HG03135 (cell line): Measurements from ENCODE around the gene ATXN2.
A peak's percentile ranks its signal among the peaks of the same experiment; 100 is the strongest.
"Not testable (repeated sequence)": the region's sequence is repeated elsewhere in the genome, so short reads cannot be mapped to it uniquely, and the experiment has no call there.

ENCODE experiments used
- ATAC-seq: cut with Tn5 transposase; IDR thresholded peaks from one replicate; pipeline ENCODE4 v1.9.1; 2021; ENCODE audit warnings: mild to moderate bottlenecking, moderate library complexity; ENCODE audit not compliant: unreplicated experiment

The ATXN2 gene, protein sequence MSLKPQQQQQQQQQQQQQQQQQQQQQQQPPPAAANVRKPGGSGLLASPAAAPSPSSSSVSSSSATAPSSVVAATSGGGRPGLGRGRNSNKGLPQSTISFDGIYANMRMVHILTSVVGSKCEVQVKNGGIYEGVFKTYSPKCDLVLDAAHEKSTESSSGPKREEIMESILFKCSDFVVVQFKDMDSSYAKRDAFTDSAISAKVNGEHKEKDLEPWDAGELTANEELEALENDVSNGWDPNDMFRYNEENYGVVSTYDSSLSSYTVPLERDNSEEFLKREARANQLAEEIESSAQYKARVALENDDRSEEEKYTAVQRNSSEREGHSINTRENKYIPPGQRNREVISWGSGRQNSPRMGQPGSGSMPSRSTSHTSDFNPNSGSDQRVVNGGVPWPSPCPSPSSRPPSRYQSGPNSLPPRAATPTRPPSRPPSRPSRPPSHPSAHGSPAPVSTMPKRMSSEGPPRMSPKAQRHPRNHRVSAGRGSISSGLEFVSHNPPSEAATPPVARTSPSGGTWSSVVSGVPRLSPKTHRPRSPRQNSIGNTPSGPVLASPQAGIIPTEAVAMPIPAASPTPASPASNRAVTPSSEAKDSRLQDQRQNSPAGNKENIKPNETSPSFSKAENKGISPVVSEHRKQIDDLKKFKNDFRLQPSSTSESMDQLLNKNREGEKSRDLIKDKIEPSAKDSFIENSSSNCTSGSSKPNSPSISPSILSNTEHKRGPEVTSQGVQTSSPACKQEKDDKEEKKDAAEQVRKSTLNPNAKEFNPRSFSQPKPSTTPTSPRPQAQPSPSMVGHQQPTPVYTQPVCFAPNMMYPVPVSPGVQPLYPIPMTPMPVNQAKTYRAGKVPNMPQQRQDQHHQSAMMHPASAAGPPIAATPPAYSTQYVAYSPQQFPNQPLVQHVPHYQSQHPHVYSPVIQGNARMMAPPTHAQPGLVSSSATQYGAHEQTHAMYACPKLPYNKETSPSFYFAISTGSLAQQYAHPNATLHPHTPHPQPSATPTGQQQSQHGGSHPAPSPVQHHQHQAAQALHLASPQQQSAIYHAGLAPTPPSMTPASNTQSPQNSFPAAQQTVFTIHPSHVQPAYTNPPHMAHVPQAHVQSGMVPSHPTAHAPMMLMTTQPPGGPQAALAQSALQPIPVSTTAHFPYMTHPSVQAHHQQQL

DNA sequence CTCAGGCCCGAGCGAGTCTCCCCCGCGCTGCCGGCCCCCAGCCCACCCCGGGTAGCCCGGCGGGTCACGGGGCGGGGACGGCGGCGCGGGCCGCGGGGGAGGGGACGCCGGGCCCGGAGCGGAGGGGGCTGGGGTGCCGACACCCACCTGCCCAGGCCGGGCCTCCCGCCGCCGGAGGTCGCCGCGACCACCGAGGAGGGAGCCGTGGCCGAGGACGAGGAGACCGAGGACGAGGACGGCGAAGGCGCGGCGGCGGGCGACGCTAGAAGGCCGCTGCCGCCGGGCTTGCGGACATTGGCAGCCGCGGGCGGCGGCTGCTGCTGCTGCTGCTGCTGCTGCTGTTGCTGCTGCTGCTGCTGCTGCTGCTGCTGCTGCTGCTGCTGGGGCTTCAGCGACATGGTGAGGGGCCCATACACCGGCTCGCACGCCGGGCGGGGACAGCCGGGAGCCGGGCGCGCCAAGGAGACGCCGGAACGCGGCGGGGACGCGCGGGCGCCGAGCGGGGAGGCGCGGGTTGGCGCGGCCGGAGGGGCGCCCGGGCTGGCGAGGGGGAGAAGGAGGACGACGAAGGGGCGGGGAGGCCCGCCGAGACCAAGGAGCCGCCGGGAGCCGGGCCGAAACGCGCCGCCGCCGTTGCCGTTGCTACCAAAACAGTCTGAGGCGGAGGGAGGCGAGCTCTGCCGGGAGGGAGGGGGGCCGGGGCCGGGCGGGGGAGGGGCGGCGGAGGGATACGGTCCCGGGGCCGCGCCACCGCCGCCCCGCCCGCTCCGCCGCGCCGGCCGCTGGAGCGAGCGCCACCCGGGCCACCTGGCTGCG, at the start of gene ATXN2:
TSS of gene ATXN2 (minus strand) at position 679 of the 816 bp plus-strand sequence. CDS start at position 398, 281 bp downstream.
- ATAC-seq, result peak; percentile 44

DNA sequence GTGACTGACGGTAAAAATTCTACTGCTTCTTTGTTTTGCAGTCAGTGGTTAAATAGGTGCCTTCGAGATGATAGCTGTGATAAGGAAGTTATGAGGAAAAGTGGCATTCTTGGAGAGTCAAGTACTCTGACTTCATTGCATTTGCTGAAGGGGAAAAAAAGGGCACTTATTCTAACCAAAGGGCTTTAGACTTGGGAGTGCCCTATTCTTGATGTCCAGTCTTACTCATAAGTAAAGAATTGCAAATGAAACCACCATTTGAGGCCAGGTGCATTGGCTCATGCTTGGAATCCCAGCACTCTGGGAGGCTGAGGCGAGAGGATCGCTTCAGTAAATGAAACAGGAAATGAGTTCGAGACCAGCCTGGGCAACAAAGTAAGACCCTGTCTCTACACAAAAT, 46.3 kb upstream of the ATXN2 start:
- ATAC-seq, result no peak

DNA sequence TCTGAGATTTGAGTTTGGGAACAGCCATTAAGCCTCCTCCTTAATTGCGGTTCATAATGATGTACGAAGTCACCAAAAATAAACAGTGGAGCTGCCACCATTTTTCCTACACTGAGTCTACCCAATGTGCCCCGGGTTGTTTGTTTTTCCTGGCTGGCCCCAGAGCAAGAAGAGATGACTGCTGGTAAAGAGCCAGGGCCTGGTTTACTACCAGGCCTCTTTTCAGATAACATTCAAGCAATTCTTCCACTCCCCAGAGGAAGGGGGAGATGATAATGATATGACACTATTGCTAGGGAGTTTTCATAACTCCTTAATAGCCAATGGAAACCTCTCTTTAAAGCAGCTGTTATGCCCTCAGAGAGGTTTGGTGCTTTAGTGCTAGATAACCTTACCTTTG, 44.3 kb upstream of the ATXN2 start:
- ATAC-seq, result no peak

DNA sequence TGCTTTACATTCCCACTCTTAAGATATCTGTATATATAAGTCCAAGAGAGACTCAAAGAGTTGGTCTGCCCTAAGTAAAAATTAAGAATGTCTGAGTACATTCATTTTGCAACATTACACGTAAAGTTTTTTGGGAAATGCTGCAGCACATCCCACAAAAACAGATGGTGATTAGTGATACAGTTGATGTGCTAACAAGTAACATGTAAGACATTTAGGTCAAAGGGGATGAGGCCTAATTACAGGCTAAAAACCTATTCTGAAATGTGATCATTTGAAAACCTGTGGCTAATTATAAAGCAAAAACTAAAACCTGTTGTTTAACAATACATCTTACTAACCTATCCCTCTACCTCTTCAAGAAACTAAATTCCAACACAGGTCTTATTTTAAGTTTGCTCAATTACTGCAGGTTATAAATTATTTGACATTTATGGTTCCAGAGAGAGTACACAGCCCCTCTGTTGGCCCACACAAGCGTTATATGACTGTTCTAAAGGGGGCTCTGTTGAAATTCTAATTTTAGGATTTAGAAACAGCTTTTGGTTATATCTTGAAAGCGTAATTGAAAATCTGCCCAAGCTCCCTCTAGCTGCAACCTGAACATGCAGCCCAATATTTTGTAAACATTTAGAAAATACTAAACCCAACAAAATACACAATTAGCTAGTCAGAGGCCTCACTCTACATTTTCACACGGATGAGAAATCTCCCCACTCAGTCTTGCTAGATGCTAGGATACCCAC, 43.7 kb upstream of the ATXN2 start:
- ATAC-seq, result no peak

DNA sequence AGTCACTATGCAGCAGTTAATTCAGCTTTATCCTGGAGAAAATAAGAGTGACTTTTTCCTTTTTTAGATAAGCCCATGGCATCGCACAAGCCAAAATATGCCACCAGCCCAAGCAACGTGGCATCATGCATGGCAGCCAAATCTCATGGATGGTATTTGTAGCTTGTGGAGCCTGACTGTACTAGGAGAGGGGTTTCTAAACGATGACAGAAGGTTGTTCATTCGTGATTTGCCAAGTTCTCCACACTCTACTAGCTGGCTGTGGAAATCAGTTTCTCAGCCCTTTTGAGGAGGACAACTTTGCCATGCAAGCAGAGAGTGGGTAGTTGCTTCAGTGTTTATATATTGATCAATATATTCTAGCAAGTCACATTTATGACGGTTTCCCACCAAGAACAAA, 41.4 kb upstream of the ATXN2 start:
- no peak for ATAC-seq

DNA sequence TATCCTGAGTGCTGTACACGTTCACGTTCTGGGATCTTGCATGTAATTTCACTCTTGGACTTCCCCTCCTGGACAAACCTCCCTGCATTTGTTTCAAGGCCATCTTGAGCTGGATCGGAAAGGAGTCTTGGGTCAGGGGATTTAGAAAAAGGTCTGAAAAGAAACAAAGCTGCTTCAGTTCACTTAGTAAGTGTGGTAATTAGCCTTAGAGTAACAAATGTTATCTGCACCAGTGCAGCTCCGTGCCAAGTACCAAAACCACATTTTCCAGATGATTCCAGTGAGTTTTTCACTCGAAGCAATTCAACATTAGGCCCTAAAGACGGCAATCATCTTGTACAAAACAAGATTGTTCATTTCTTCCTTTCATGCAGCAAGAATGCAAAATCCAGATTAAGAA, 39.4 kb upstream of the ATXN2 start:
- ATAC-seq, result no peak

DNA sequence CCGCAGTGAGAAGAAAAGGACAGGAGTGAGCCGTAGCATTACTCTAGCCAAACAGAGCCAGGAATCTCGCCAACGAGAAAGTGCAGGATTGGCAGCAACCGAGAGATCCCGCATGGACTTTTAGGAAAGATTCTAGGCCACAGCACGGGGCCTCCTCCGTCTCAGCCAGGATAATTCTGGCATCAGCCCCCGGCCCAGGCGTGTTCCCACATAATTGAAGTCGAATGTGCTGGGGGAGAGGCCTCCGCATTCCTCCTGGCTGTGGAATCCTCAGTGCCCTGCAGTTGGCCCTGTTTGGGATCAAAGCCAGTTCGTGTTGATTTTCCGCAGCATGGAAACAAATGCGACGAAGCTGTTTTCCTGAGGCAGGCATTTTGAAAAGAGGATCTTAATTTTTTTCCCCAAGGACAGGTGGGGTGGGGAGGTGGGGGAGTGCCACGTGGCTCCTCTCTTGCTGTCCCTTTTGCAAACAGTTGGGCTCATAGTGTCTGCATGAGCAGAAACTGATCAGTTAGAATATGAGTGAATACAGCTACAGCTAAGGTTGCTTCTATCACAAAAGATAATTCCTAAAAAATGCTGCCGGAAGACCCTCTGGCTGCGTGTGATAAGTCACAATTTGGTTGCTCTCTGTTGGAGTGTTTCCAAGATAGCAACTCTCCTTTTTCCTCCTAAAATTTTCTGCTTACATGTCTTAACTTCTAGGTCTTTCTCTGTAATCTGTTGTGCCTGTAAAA, 37.3 kb upstream of the ATXN2 start:
- ATAC-seq, result no peak

DNA sequence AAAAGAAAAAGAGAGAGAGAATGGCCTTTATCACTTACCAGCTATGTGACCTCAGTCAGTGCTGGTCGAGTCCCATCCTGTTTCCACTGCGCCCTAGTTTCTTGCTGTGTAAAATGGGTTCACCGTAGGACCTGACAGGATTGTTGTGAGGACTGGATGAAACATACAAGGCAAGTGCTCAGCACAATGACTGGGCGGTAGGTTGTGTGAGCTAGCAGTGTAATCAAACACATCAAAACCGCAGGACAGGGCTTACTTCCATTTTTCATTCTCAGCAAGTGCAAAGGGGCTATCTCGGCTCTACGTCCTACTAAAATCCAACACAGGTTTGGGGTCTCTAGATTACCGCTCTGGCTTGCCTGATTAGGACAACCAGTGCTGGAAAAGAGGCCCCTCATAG, 36.4 kb upstream of the ATXN2 start:
- no peak for ATAC-seq

DNA sequence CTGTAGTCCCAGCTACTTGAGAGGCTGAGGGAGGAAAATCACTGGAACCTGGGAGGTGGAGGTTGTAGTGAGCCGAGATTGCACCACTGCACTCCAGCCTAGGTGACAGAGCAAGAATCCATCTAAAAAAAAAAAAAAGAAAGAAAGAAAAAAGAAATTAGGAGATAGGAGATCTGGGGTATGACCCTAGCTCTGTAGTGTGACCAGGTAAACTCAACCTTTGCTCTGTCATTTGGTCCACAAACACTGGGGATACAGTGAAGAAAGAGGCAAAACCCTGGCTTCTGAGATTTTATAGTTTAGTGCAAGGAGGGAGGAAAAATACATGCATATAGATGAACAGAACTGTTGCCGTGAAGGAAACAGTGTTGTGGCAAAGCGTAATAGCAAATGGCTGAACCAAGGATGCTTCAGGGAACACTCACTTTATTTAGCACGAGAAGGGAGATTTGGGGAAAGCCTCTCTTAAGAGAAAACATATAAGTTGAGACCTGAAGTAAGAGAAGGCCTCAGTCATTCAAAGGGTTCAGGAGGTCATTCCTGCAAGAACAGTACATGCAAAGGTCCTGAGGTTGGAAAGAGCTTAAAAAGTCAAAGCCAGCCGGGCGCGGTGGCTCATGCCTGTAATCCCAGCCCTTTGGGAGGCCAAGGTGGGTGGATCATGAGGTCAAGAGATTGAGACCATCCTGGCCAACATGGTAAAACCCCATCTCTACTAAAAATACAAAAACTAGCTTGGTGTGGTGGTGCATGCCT, 29.6 kb upstream of the ATXN2 start:
- no peak for ATAC-seq

DNA sequence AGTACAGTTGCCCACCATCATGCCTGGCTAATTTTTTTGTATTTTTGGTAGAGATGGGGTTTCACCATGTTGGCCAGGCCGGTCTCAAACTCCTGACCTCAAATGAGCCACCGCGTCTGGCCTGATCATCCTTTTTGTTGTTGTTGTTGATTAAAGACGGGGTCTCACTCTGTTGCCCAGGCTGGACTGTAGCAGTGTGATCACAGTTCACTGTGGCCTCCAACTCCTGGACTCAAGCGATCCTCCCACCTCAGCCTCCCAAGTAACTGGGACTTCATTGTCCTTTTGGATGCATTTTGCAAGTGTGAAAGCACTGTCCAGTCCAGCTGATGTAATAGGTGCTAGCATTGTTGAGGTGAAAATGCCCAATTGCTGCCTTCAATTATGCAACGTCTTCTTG, 27.1 kb upstream of the ATXN2 start:
- ATAC-seq, result no peak

DNA sequence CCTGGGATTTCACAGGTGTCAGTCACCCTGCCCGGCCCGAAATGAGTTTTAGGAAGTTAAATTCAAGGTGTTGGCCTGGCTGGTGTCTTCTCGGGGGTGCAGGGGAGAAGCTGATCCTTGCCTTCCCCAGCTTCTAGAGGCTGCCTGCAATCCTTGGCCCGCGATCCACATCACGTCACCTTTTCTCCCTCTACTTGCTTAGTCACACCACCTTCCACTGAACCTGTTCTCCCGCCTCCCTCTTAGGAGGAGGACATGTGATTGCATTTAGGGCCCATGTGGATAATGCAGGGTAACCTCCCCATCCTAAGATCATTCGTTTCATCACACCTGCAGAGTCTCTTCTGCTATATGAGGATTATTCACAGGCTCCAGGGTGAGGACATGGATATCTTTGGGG, 25.4 kb upstream of the ATXN2 start:
- ATAC-seq, result no peak

DNA sequence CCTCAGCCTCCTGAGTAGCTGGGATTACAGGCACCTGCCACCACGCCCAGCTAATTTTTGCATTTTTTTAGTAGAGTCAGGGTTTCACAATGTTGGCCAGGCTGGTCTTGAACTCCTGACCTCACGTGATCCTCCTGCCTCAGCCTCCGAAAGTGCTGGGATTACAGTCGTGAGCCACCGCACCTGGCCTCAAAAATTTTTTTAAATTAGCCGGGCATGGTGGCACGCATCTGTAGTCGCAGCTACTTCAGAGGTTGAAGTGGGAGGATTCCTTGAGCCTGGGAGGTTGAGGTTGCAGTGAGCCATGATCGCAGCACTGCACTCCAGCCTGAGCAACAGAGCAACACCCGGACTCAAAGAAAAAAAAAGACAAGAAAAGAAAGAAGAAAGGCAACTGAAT, 18.7 kb upstream of the ATXN2 start:
- not testable (repeated sequence) for ATAC-seq

DNA sequence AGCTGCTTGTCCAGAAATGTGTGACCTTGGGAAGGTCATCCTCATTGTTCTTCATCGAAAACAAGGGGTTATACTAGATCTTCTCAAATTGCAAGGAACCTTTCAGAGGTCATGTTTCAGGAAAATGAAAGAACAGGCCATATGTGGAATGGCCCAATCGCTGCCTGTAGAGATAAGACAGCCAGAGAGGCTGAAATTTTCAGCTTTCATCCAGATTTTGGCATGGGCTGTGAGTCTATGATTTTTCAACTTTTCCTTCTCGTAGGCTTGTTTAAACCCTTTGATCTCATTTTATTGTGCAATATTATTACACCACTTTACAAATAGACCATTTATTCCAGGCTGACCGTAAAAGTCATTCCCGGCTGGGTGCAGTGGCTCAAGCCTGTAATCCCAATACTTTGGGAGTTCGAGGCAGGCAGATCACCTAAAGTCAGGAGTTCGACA, 17.1 kb upstream of the ATXN2 start:
- ATAC-seq, result no peak

DNA sequence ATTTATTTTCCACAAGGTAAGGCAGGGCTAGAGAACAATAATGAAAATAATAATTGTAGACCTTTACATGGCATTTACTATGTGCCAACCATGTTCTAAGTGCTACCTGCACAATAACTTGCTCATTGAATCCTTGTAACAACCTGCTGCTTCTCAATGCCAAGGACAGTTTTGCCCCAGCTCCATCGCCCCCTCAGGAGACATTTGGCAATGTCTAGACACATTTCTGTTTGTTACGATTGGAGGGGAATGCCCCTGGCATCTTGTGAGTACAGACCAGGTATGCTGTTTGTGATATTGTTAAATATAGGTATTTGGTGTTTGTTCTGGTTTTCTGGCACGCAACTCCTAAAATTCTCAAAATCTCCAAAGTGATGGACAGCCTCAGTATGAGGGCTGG, 8.1 kb upstream of the ATXN2 start:
- ATAC-seq, result no peak

DNA sequence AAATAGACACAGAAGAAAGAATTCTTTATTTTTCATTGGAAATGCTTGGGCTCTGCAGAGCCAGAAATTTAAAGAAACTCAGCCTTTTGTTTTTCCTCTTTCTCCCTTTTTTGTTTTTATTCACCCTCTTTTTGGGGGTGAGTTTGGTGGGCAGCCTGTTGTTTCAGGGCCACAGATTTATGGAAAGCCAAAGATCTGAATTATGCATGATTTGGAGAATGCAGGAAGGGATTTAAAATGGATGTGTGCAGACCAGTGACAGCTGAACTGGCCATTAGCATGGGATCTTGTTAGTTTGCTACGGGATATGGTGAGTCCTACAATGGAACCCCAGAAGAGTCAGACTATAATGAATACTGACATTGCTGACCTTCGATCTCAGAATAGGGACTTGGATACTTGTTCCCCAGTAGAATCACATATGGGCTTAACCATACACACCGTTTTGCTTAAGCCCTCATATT, 7.7 kb upstream of the ATXN2 start:
- no peak for ATAC-seq

DNA sequence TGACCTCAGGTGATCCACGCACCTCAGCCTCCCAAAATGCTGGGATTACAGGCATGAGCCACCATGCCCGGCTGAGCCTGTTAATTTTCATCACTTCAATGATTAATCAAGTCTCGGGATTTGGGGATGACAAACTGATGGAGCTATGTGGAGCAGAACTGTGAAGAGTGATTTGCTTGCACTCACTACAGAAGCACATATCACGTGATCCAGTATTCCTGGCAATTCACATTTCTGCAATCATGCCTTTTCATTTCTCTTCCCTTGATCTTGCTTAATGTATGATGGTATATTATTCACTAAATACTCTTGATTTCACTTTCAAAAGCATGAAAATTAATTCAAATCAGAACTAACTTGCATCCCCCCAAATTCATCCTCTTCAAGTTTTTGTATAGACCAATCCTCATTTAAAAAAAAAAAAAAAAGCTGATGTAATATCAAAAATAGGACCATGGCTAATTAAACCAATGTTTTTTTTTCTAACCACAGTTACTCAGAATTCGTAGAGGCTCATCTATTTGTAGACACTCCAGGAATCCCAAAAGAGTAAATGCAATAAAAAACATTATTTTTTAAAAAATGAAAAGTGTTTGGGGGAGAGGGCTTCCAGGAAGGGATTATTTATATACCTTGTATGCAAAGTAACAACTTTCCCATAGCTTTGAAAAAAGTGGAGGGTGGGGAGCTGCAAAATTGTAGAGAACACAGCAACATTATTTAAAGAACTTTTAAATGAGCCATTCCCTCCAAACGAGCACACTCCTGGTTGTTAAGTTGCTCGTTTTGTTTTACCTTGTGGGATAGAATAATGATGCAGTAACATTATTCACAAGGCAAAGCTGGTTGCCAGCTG, 7.0 kb upstream of the ATXN2 start:
- no peak for ATAC-seq

DNA sequence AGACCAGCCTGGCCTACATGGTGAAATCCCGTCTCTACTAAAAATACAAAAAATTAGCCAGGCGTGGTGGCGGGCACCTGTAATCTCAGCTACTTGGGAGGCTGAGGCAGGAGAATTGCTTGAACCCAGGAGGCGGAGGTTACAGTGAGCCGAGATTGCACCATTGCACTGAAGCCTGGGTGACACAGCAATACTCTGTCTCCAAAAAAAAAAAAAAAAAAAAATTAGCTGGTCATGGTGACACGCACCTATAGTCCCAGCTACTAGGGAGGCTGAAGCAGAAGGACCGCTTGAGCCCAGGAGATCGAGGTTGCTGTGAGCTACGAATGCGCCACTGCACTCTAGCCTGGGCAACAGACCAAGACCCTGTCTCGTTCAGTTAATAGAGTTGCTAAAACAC, 3.7 kb upstream of the ATXN2 start:
- ATAC-seq, result not testable (repeated sequence)
